NCI-H69 (cell line): ENCODE data around the gene PRCD.

Source experiments
- DNase-seq: peaks from one replicate; lab custom pipeline; 2025; lab: John Stamatoyannopoulos, UW

Gene PRCD

DNA sequence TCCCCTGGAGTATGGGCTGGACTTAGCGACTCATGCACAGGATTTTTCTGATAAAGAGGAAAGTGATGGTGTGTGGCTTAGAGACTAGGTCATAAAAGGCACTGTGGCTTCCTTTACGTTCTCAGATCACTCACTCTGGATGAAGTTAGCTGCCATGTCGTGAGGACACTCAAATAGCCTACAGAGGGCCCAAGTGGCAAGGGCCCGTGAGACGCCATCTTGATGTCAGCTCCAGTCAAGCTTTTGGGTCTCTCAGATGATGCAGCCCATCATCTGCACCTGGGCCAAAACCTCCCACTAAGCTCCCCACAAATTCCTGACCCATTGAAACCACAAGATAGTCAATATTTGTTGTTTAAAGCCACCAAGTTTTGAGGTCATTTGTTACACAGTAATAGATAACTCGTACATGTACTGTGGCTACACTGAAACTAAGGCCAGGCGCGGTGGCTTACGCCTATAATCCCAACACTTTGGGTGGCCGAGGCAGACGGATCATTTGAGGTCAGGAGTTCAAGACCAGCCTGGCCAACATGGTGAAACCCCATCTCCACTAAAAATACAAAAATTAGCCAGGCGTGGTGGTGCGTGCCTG is 31.1 kb downstream of the PRCD start:
- DNase-seq, result no peak

GRCh38 chr17:76572201-76572910 is 32.5 kb downstream of the PRCD start:
- DNase-seq, result no peak

DNA sequence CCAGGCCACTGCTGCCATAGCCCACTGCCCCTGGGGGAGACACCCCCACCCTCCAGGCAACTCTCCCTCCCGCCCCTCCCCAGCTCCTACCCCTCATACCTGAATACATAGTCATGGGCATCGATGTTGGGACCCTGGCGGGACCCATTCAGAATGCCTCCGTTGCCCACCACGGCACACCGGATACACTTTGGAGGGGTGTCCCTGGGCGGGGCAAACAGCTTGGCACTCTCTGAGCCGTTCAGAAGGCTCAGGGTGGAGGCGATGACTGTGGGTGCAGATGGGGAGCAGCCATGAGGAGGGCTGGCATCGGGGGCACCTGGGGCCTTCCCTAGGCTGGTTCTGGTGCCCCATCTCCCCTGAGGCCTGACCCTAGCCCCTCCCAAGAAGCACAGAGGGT is 33.3 kb downstream of the PRCD start:
- DNase-seq, result no peak

DNA sequence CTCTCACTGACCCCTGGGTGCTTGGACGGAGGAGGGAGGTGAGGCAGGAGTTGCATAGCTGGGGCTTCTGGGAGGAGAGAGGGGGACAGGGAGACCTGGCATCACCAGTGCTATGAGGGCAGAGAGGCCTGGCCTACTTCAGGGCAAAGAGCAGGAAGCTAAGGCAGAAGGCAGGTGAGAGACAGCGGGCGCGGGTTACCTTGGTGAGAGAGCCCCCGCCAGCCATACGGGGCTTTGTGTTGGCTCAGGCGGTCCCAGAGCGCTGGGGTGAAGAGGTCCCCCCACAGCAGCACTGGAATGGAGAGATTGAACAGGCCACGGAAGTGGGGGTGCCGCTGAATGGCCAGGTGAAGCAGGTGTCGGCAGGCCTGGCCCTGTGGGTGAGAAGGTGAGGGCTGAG is 34.3 kb downstream of the PRCD start:
- DNase-seq, result no peak

DNA sequence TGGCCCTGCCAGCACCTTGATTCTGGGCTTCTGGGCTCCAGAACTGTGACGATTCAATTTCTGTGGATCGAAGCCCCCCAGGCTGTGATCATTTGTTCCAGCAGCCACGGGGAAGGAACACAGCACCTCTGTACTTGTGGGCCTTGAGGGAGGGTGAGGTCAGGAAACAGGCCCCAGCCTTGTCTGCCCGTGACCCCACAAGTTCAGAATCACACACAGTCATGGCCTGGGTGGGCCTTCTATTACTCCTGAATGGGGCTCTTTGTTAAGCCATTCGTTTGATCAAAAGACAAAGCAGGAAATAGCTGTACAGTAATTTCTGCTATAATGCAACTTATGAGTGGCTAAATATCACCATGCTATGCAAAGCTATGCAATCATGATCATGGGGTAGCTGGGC is 35.7 kb downstream of the PRCD start:
- DNase-seq, result no peak

- DNase-seq, result no peak
Observed at GRCh38 chr17:76576189-76576588, 36.3 kb downstream of the PRCD start.

- DNase-seq, result no peak
Observed at GRCh38 chr17:76577876-76578275, 38.0 kb downstream of the PRCD start.

- DNase-seq, result no peak
Observed at GRCh38 chr17:76578376-76578775, 38.5 kb downstream of the PRCD start.

GRCh38 chr17:76579281-76579680 is 39.4 kb downstream of the PRCD start:
- no peak for DNase-seq

GRCh38 chr17:76581515-76581914 is 41.7 kb downstream of the PRCD start:
- no peak for DNase-seq

GRCh38 chr17:76582660-76583059 is 42.8 kb downstream of the PRCD start:
- peak; percentile 58 for DNase-seq

DNA sequence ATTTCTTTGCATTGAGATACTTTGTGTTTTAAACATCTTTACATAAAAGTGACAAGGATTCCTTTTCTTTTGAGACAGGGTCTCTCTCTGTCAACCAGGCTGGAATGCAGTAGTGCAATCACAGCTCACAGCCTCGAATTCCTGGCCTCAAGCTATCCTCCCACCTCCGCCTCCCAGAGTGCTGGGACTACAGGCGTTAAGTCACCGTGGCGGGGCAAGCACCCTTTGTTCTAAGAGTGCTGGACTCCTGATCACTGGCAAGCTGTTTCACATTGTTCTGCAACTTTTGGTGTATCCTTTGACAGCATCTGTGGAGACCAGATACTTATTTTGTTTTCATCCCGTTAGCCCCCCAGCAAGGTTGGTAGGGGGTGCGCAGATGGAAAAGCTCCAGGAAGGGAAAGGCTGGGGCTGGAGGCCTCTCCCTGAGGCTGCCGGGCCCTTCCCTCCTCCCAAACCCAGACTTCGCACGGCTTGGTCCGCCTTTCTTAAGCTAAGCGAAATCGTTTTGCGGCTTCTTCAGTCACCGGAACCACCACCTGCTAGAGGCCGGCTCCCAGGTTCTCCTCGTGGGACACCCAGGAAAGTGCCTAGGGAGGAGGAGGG is 44.7 kb downstream of the PRCD start:
- DNase-seq, result no peak

DNA sequence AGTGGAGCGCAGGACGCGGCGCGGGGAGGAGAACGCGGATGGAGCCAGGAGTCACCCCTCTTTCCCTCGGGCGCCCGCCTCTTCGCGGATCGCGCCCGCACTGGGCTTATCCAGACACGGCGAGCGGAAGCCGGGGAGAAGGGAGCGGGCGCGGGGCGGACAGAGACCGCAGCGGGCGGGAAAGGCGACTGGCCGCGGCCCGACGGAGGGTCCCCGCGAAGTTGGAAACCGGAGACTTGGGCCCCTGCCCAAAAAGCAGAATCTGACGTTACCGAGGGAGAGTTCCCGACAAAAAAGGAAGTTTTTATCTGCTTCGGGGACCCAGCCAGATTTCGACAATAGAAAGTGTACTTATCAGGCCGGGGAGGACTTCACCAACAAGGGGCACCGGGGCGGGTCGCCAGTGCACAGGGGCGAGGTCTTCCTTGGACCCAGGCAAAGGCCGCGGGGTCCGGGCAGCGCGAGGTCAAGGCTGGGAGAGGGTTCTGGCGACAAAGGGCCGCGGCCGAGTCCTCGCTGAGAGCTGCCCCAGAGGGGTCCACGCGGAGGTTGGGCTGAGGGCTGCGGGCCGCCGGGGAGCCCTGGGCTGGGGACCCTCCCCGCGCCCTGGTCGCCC is 45.3 kb downstream of the PRCD start:
- no peak for DNase-seq

- DNase-seq, result peak; percentile 89
Observed at GRCh38 chr17:76585649-76586593, 46.1 kb downstream of the PRCD start, which contains the start of gene ST6GALNAC2. ST6GALNAC2 (minus strand) TSS chr17:76585860; CDS start chr17:76585808, 52 bp downstream.

DNA sequence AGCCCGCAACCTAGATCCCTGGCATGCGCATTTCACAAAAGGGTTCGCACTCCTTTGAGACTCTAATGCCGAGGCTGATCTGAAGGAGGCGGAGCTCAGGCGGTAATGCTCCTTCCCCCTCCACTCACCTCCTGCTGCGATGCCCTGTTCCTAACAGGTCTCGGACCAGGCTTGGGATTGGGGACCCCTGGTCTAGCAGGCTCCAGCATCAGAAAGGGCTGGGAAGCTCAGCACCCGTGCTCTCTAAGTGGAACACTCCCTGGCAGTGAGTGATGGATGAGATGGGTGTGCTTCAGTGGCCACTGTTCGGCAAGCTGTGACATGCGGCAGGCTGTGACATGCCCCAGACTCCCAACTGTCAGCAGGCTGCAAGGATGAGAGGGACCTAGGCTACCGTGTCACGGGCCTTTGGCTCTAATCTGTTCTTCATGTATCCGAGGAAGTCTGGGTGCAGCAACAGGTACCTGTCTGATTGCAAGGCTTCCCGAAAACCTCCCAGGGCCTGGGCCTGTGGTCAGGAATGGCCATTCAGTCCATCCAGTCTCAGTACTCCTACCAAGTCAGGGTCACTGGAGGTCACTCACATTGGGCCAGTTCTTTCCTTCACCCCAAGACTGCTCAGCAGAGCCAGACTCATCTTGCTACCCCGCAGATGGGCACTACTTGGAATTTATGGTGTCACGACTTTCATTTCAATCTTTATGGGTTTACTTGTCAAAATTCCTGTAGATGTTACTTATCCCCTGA is 47.1 kb downstream of the PRCD start:
- DNase-seq, result peak; percentile 89

DNA sequence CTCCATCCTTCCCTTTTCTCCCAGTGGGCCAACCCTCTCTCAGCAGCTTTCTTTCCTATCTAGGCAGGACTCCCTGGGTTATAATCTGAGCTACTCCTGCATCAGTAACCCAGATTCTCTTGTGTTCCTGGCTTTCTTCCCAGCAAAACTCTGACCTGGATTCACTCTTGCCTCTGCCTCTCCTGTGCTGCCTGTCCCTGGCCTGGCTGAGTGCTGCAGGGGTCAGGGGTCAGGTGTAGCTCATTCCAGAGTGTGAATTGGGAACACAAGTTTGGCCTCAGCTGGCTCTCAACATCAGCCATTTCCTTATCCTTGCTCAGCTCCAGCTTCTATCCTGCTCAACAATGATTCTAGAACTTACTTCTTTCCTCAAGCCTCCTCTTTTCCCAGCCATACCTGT is 48.3 kb downstream of the PRCD start:
- no peak for DNase-seq

- DNase-seq, result peak; percentile 91
Observed at GRCh38 chr17:76593384-76593826, 53.6 kb downstream of the PRCD start.

DNA sequence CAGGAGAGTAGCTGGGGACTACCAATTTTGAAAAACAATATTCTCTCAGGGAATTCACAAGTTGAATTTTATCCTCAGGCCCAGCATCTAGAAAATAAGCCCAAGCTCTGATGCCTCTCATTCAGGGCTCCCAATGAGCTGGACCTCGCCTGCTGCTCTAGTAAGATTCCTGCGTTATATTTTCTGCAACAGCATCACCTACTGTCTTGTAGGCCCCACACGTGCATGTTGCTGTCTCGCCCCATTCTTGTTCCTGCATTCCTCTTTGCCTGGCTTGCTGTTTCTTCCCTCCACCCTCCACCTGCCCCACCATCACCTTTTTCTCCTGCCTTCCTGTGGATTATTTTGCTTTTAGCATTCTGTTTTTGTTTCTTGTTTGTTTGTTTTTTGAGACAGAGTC is 54.1 kb downstream of the PRCD start:
- DNase-seq, result peak; percentile 56

DNA sequence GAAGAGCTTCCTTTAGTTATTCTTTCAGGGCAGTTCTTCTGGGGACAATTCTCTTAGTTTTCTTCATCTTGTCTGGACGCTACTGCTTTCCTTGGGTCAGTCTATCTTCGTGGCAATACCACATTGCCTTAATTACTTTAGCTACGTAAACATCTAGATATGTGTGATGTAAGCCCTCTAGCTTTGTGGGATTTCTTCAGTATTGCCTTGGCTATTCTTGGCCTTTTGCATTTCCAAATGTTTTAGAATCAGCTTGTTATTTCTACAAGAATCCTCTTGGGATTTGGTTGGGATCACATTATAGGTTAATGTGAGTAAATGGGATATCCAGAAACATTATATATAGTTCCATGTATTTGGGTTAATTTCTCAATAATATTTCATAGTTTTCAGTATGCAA is 54.8 kb downstream of the PRCD start:
- no peak for DNase-seq
